HG02588 (cell line): ENCODE results near the gene TAF3.

Experiments
- ATAC-seq: cut with Tn5 transposase; IDR thresholded peaks from one replicate; pipeline ENCODE4 v1.9.1; 2021; ENCODE audit warnings: mild to moderate bottlenecking, moderate library complexity; ENCODE audit not compliant: unreplicated experiment

Gene TAF3

DNA sequence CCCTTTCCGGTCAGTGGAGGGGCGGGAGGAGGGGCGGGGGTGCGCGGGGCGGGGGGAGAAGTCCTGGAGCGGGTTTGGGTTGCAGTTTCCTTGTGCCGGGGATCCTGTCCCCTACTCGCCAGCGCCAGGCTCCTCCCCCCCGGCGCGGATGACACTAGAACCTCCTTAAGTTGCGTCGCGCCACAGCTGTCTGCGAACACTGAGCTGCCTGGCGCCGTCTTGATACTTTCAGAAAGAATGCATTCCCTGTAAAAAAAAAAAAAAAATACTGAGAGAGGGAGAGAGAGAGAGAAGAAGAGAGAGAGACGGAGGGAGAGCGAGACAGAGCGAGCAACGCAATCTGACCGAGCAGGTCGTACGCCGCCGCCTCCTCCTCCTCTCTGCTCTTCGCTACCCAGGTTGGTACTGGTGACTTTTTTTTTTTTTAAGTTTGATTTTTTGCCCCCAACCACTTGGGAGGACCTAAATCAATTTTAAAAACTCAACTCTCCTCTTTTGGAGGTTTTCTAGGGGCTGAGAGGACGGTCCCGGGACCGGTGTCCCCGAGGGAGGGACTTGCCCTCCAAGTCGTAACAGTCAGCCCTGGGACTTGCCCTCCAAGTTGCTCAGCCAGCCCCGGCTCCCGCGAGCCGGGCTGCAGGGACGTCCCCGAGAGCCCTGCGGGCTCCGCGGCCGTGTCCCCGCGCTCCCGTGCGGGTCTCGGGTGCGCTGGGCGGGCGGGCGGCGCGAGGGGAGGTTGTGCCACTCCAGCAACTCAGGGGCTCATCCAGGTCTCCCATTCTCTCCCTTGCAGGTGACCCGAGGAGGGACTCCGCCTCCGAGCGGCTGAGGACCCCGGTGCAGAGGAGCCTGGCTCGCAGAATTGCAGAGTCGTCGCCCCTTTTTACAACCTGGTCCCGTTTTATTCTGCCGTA, 236.4 kb downstream of the TAF3 start, which contains the start of gene GATA3:
GATA3 (plus strand) TSS at position 195 of the 914 bp plus-strand sequence. CDS start 968 bp downstream, outside the sequence.
- ATAC-seq = peak; percentile 40

- no peak for ATAC-seq
Observed at GRCh38 chr10:8055420-8056349, 237.4 kb downstream of the TAF3 start.

GRCh38 chr10:8056378-8056777, 238.1 kb downstream of the TAF3 start:
- no peak for ATAC-seq

DNA sequence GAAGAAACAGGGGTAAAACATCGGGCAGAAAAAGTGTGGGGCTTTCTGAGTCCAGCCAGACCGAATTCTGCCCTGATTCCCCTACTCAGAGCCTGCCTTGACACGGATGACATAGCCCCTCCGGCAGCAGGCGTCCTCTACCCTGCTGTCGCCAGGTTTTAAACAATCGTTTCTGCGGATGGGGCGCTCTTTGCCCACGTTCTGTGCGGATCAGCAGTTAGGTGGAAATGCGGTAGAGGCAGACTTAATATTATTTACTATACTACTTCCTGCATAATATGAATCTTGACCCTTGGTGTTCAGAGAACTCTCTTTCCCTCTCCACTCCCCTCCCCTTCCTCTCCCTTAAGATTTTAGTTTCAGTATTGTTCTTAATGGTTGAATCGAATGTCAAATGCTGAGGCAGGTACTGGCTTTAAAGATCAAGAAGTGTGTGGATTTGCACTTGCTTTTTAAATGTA, 238.6 kb downstream of the TAF3 start:
- ATAC-seq = peak; percentile 17

- ATAC-seq = no peak
Observed at GRCh38 chr10:8057636-8058273, 239.4 kb downstream of the TAF3 start.

- no peak for ATAC-seq
Observed at GRCh38 chr10:8058274-8059111, 240.2 kb downstream of the TAF3 start.

- no peak for ATAC-seq
Observed at GRCh38 chr10:8059191-8059936, 241.1 kb downstream of the TAF3 start.

GRCh38 chr10:8060010-8060703, 241.9 kb downstream of the TAF3 start:
- peak; percentile 41 for ATAC-seq

DNA sequence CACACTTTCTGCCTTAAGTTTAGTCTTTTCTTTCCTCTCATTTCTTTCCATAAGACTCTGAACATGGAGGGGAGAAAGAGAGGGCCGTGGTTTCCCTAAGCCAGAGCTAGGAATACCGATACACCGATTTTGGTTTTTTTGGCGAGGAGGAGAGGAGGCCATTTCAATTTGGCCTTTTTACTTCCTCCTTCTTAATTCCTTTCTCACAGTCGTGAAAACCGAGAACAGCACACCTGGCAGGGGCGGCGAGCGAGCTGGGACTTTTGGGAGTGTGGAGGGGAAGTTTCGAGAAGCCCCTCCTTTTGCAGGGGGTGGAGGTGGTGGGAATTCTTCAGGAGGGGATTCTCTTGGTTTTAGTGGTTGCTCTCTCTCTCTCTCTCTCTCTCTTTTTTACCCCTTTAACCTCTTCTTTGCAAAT, 242.4 kb downstream of the TAF3 start:
- ATAC-seq = no peak

GRCh38 chr10:8061274-8062211, 243.2 kb downstream of the TAF3 start:
- ATAC-seq = no peak

DNA sequence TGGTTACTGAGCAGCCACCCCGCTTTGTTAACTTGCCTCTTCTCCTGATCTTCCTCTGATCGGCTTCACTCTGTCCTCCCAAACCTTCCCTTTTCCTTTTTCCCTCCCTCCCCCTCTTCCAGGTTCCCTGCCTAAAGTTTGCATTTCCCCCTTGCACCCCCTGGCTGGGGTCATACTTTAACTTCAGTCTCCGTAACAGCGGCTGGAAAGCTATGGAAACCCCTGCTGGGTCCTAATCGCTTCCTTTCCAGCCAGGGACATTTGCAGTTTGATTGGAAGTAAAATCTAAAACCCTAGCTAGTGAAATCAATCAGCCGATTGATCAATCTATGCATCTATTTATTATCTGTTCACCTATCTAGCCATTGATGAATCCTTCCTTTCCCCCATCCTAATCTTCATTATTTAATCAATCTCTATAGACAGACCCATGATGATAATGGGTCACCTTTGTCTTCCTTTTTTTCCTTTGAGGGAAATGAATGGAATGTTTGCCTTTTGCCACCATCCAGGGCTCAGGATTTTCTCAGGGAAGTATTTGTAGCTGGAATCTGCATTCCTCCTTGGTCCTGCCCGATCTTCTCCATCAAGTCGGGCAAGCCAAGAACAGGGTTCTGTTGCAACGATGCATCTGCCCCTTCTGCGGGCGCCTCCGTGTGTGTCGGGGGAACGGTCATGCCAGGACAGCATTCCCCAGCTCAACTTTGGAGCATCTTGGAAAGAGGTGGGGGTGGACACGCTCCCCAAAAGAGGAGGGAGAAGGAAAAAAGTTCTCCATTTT, 245.0 kb downstream of the TAF3 start:
- no peak for ATAC-seq

DNA sequence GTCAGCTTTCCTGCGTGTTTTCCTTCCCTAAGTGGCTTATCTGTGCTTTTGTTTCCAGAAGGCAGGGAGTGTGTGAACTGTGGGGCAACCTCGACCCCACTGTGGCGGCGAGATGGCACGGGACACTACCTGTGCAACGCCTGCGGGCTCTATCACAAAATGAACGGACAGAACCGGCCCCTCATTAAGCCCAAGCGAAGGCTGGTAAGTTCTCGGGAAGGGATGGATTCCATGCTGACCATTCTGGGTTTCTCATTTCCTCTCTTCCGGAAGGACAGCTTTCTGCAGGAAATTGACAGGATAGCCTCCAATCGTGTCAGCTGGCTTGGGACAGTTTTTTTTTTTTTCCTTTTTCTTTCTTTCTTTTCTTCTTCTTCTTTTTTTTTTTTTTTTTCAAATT, 245.6 kb downstream of the TAF3 start:
- no peak for ATAC-seq

- ATAC-seq = no peak
Observed at GRCh38 chr10:8064436-8064835, 246.1 kb downstream of the TAF3 start.

DNA sequence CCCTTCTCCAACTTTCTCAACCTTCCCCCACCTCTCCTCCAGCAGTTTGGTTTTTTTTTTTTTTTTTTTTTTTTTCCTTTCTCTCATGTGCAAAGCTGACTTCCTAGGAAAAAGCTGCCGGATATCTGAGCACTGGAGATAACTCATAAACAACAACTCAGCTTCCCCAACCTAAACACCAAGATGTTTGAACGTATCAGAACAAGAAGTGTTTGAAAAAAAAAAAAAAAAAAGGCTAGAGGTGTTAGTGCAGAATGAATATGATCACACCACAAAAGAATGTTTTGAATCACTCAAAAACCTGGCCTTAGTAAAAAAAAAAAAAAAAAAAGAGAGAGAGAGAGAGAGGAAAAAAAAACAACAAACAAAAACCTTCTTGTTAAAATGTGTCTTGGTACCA, 247.3 kb downstream of the TAF3 start:
- ATAC-seq = no peak

GRCh38 chr10:8066124-8066523, 247.8 kb downstream of the TAF3 start:
- no peak for ATAC-seq
